CD14-positive monocyte (primary cell): Measurements from ENCODE around the gene INO80C. TPM values are rescaled to one million over a fixed set of nuclear protein-coding genes. Genes with fewer than 3 reads are reported as not detected.
"Not testable (repeated sequence)": the region's sequence is repeated elsewhere in the genome, so short reads cannot be mapped to it uniquely, and the experiment has no call there.

Source experiments
- DNase-seq, 3 donors: peaks; one replicate each; pipeline ENCODE4 v3.0.0-alpha.2; 2011 to 2022
- H2AFZ ChIP-seq: 2 replicates; pipeline ENCODE4 v1.6.0; 2012; ENCODE audit warnings: mild to moderate bottlenecking, low read depth, low read length, inconsistent platforms; ENCODE audit not compliant: insufficient read depth, poor library complexity, severe bottlenecking
- H3K27ac ChIP-seq, 2 donors: 1 replicate in 1 of 2; 2 replicates in 1 of 2; pipeline ENCODE4 v1.5.1; 2012 to 2013; ENCODE audit warnings: low read length in 2 of 2, control low read depth in 1 of 2, inconsistent platforms in 1 of 2, low read depth in 1 of 2, mild to moderate bottlenecking in 1 of 2
- H3K27me3 ChIP-seq, 2 donors: one replicate each; pipeline versions ENCODE4 v1.6.0 to v1.6.1; 2011 to 2013; ENCODE audit warnings: low read length in 2 of 2; ENCODE audit not compliant: control insufficient read depth in 2 of 2, insufficient read depth in 2 of 2
- H3K36me3 ChIP-seq, 2 donors: replicated peaks in 1 of 2; 1 replicate in 1 of 2; 2 replicates in 1 of 2; pipeline versions ENCODE4 v1.5.1 to v1.6.1; 2012 to 2013; ENCODE audit warnings: low read length in 2 of 2, control low read depth in 1 of 2, inconsistent platforms in 1 of 2, mild to moderate bottlenecking in 1 of 2; ENCODE audit not compliant: insufficient read depth in 2 of 2, control insufficient read depth in 1 of 2
- H3K4me1 ChIP-seq, 2 donors: 1 replicate in 1 of 2; 2 replicates in 1 of 2; pipeline versions ENCODE4 v1.5.1 to v1.6.1; 2012 to 2013; ENCODE audit warnings: low read length in 2 of 2, control low read depth in 1 of 2, inconsistent platforms in 1 of 2, mild to moderate bottlenecking in 1 of 2, moderate library complexity in 1 of 2; ENCODE audit not compliant: insufficient read depth in 2 of 2, control insufficient read depth in 1 of 2
- H3K4me2 ChIP-seq: replicated peaks from 2 replicates; pipeline ENCODE3; 2012; ENCODE audit warnings: low read length, moderate library complexity, mild to moderate bottlenecking; ENCODE audit not compliant: poor library complexity, severe bottlenecking; ENCODE audit errors: extremely low read depth
- H3K4me3 ChIP-seq, 3 experiments: fragments of 200-600 bp in 1 of 3; sonication (generic) in 1 of 3; replicated peaks in 1 of 3; 1 replicate in 2 of 3; 2 replicates in 1 of 3; pipeline ENCODE4 v1.5.1; 2011 to 2013; ENCODE audit warnings: low read length in 3 of 3, mild to moderate bottlenecking in 3 of 3, control low read depth in 2 of 3, low read depth in 2 of 3, inconsistent platforms in 1 of 3, moderate library complexity in 1 of 3
- H3K79me2 ChIP-seq: 2 replicates; pipeline ENCODE4 v1.6.0; 2012; ENCODE audit warnings: mild to moderate bottlenecking, control low read depth, inconsistent platforms, low read length, moderate library complexity; ENCODE audit not compliant: insufficient read depth
- H3K9ac ChIP-seq: 2 replicates; pipeline ENCODE4 v1.6.0; 2017; ENCODE audit warnings: low read length, mild to moderate bottlenecking; ENCODE audit not compliant: insufficient read depth, poor library complexity, severe bottlenecking
- H3K9me3 ChIP-seq, 2 donors: replicated peaks in 1 of 2; 1 replicate in 1 of 2; 2 replicates in 1 of 2; pipeline versions ENCODE4 v1.5.1 to v1.6.1; 2012 to 2013; ENCODE audit warnings: low read length in 2 of 2, control low read depth in 1 of 2; ENCODE audit not compliant: control insufficient read depth in 1 of 2, insufficient read depth in 1 of 2
- H4K20me1 ChIP-seq: 2 replicates; pipeline ENCODE4 v1.6.0; 2012; ENCODE audit warnings: mild to moderate bottlenecking, low read length, control low read depth, moderate library complexity; ENCODE audit not compliant: insufficient read depth
- H3K27ac Mint-ChIP-seq, 7 donors: one replicate each; pipeline ENCODE4 v1.8.0; 2020; ENCODE audit warnings: mild to moderate bottlenecking in 7 of 7, mixed read lengths in 7 of 7, moderate library complexity in 6 of 7, inconsistent platforms in 2 of 7
- H3K27me3 Mint-ChIP-seq, 3 donors: one replicate each; pipeline ENCODE4 v1.8.0; 2021 to 2022; ENCODE audit warnings: low read depth in 3 of 3, mild to moderate bottlenecking in 3 of 3, mixed read lengths in 3 of 3, moderate library complexity in 3 of 3, inconsistent platforms in 1 of 3
- H3K36me3 Mint-ChIP-seq, 2 donors: one replicate each; pipeline ENCODE4 v1.8.0; 2020; ENCODE audit warnings: mixed read lengths in 2 of 2, inconsistent platforms in 1 of 2, mild to moderate bottlenecking in 1 of 2
- H3K4me1 Mint-ChIP-seq: one replicate; pipeline ENCODE4 v1.8.0; 2020; ENCODE audit warnings: mild to moderate bottlenecking, mixed read lengths
- H3K4me3 Mint-ChIP-seq, 2 donors: one replicate each; pipeline ENCODE4 v1.8.0; 2020; ENCODE audit warnings: mild to moderate bottlenecking in 2 of 2, mixed read lengths in 2 of 2, moderate library complexity in 1 of 2
- H3K9me3 Mint-ChIP-seq, 7 donors: one replicate each; pipeline ENCODE4 v1.8.0; 2020 to 2022; ENCODE audit warnings: mixed read lengths in 7 of 7, mild to moderate bottlenecking in 6 of 7, moderate library complexity in 6 of 7, inconsistent platforms in 2 of 7
- WGBS: methylation state at CpG from one replicate; pipeline ENCODE4 v1.1.5; 2013; ENCODE audit warnings: missing lambda C conversion rate; ENCODE audit not compliant: insufficient coverage; 5-methylcytosine and 5-hydroxymethylcytosine counted together
- intact Hi-C, 2 donors: fragments of 100-400 bp; cut with micrococcal nuclease; formaldehyde crosslinking; loops; one replicate each; pipeline versions ENCODE4 v1.15.0 to v1.15.1; 2023
- polyA plus RNA-seq, 3 donors: library from polyadenylated mRNA; depleted of rRNA in 1 of 3; unstranded in 2 of 3; stranded (reverse) in 1 of 3; fragments of 300-500 nt in 2 of 3; fragments of >200 nt in 1 of 3; fragmentation: Illumina TruSeq in 2 of 3; gene quantifications; 1 replicate in 2 of 3; 2 replicates in 1 of 3; pipeline ENCODE4 v1.2.3, GENCODE V29; 2012 to 2021
- TF ChIP-seq, protein P1 (sequence below): fragments of 200-600 bp; IDR thresholded peaks from one replicate; pipeline ENCODE4 v1.8.0; 2022; ENCODE audit warnings: antibody characterized with exemption, mild to moderate bottlenecking

The INO80C gene
- polyA plus RNA-seq, 3 donors: 17.7 to 27.9 (median 22.3) TPM

DNA sequence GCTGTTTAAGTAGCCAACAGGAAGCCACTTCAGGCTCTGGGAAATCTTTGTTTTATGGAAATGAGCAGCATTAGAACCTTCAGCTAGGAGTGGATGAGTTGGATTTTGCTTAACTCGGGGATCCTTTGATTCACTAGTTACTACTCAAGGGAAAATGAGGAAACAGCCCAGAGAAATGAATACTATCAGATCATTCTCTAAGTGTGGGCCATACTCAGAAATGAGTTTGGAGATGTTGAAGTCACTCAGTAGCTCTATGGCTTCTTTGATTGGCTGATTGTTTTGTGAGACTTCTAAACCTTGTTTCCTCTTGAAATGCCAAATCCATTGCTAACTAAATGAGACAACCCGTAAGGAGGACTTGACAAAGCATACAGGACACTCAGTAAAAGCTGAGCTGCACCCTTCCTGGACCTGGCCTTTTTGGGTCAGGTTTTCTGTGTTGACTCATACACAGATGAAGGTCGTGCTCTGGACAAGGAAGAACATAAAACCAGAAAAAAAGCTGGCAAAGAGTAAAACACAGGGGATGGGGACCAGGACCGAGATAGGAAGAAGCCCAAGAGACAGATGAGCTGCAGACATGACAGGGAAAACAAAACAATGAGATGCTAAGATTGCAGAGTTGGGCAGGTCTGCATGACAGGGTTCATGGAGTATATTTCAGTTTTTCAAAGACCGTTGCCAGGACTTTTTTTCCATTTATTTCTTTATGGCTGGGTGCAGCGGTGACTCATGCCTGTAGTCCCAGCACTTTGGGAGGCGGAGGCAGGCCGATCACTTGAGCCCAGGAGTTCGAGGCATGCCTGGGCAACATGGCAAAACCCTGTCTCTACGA is 41.6 kb downstream of the INO80C start:
- Mint-ChIP-seq H3K4me1 (no peaks in the 10 kb centered on the region), H3K27ac (no peak overlapping the region), H3K4me3 (no peak overlapping the region), H3K36me3 (no peaks in the 10 kb centered on the region), H3K27me3 (peaks cover 0 to 2% (median 0%) of the 10 kb centered on the region in 3 donors), H3K9me3 (peaks cover 0 to 2% (median 0%) of the 10 kb centered on the region in 7 donors)
- H3K4me2 ChIP-seq: no peak overlapping the region
- H3K79me2 ChIP-seq: no peaks in the 10 kb centered on the region
- 93% methylated on average over 3 of the region's 10 CpGs for WGBS
- no peaks in the 10 kb centered on the region for H4K20me1 ChIP-seq
- TF ChIP-seq, protein P1, sequence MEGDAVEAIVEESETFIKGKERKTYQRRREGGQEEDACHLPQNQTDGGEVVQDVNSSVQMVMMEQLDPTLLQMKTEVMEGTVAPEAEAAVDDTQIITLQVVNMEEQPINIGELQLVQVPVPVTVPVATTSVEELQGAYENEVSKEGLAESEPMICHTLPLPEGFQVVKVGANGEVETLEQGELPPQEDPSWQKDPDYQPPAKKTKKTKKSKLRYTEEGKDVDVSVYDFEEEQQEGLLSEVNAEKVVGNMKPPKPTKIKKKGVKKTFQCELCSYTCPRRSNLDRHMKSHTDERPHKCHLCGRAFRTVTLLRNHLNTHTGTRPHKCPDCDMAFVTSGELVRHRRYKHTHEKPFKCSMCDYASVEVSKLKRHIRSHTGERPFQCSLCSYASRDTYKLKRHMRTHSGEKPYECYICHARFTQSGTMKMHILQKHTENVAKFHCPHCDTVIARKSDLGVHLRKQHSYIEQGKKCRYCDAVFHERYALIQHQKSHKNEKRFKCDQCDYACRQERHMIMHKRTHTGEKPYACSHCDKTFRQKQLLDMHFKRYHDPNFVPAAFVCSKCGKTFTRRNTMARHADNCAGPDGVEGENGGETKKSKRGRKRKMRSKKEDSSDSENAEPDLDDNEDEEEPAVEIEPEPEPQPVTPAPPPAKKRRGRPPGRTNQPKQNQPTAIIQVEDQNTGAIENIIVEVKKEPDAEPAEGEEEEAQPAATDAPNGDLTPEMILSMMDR: no peak
- intact Hi-C loops: no loop called here
- DNase-seq: no peak
- H3K4me3 ChIP-seq: no peak overlapping the region
- H3K36me3 ChIP-seq: no peaks in the 10 kb centered on the region
- no peak overlapping the region for H2AFZ ChIP-seq
- no peak overlapping the region for H3K9ac ChIP-seq
- no peaks in the 10 kb centered on the region for H3K4me1 ChIP-seq
- no peaks in the 10 kb centered on the region for H3K9me3 ChIP-seq
- no peak overlapping the region for H3K27ac ChIP-seq
- no peaks in the 10 kb centered on the region for H3K27me3 ChIP-seq

DNA sequence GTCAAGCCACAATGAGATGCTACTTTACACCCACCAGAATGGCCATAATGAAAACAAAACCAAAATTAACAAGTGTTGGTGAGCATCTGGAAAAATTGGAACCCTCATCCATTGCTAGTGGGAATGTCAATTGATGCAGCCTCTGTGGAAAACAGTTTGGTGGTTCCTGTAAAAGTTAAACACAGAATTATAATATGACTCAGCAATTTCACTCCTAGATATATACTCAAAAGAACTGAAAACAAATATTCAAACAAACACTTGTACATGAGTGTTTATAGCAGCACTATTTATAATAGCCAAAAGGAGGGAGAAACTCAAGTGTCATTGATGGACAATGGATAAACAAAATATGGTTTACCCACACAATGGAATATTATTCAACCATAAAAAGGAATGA is 43.0 kb downstream of the INO80C start:
- peaks cover 0 to 4% (median 0%) of the 10 kb centered on the region in 7 donors for H3K9me3 Mint-ChIP-seq
- H3K27me3 Mint-ChIP-seq: peaks cover 0 to 5% (median 0%) of the 10 kb centered on the region in 3 donors
- H2AFZ ChIP-seq: no peak overlapping the region
- H3K36me3 Mint-ChIP-seq: no peaks in the 10 kb centered on the region
- H3K79me2 ChIP-seq: no peaks in the 10 kb centered on the region
- no peaks in the 10 kb centered on the region for H4K20me1 ChIP-seq
- H3K4me3 Mint-ChIP-seq: no peak overlapping the region
- H3K4me3 ChIP-seq: no peak overlapping the region
- H3K9ac ChIP-seq: no peak overlapping the region
- H3K9me3 ChIP-seq: no peaks in the 10 kb centered on the region
- no peak for DNase-seq
- no peaks in the 10 kb centered on the region for H3K4me1 Mint-ChIP-seq
- intact Hi-C loops: no loop called here
- TF ChIP-seq, protein P1: no peak
- H3K27ac Mint-ChIP-seq: no peak overlapping the region
- no peaks in the 10 kb centered on the region for H3K4me1 ChIP-seq
- H3K36me3 ChIP-seq: no peaks in the 10 kb centered on the region
- no peak overlapping the region for H3K27ac ChIP-seq
- H3K27me3 ChIP-seq: no peaks in the 10 kb centered on the region
- no peak overlapping the region for H3K4me2 ChIP-seq

DNA sequence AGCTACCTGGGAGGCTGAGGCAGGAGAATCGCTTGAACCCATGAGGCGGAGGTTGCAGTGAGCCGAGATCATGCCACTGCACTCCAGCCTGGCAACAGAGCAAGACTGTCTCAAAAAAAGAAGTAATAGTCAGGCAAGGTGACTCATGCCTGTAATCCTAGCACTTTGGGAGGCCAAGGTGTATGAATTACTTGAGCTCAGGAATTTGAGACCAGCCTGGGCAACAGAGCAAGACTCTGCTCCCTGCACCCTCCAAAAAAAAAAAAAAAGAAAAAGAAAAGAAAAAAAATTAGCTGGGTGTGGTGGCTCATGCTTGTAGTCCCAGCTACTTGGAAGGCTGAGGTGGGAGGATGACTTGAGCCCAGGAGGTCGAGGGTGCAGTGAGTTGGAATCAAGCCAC is 44.7 kb downstream of the INO80C start:
- intact Hi-C loops, DNase-seq, H3K27ac Mint-ChIP-seq, H3K79me2 ChIP-seq, H4K20me1 ChIP-seq, H3K4me1 Mint-ChIP-seq, H3K9me3 Mint-ChIP-seq, H3K4me3 ChIP-seq, H3K36me3 Mint-ChIP-seq, H3K27me3 Mint-ChIP-seq, H3K4me1 ChIP-seq, H2AFZ ChIP-seq, H3K36me3 ChIP-seq, H3K9ac ChIP-seq, H3K4me2 ChIP-seq, H3K27me3 ChIP-seq, H3K4me3 Mint-ChIP-seq, H3K27ac ChIP-seq, H3K9me3 ChIP-seq: not testable (repeated sequence)
- WGBS: 96% methylated on average over 3 of the region's 4 CpGs
